ENCODE measurements around the gene TMEM72. TPM values are rescaled to one million over a fixed set of nuclear protein-coding genes. Genes with fewer than 3 reads are reported as not detected.

The TMEM72 gene
- total RNA-seq, 3 donors from 2014 or later, result not detected

DNA sequence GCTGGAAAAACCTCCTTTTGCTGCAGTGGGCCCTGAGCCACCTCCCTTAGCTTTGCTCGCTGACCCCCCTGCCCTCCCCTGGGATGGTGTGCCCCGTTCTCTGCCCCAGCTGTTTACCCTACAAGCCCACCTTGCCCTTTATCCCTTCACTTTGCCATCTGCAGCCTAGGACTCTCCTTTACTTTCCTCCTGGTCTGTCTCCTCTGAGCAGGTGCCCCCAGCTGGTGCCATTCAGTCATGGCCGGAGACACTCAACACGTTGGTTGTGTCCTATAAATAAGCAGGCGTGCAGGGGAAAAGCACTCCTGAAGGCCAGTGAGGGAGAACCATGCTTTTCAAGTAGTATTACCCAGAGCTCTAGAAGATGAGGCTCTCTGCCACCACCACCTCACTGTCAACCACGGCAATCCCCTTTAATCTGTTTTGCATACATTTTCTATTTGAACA lies 54.5 kb downstream of the TMEM72 start:
- Mint-ChIP-seq H3K4me1 (ENCODE audit: low read depth) (peaks cover 34% of the 10 kb centered on the region), H3K27me3 (ENCODE audit: low read depth) (no peaks in the 10 kb centered on the region), H3K4me3 (no peak overlapping the region), H3K36me3 (ENCODE audit: insufficient read depth) (no peaks in the 10 kb centered on the region), H3K9me3 (no peaks in the 10 kb centered on the region)
- ATAC-seq (no peak), DNase-seq (no peak)

- H3K4me1 Mint-ChIP-seq (ENCODE audit: low read depth), result peaks cover 31% of the 10 kb centered on the region
- no peaks in the 10 kb centered on the region for H3K36me3 Mint-ChIP-seq (ENCODE audit: insufficient read depth)
- ATAC-seq, result no peak
- H3K9me3 Mint-ChIP-seq, result no peaks in the 10 kb centered on the region
- DNase-seq, result no peak
- no peak overlapping the region for H3K4me3 Mint-ChIP-seq
- H3K27me3 Mint-ChIP-seq (ENCODE audit: low read depth), result no peaks in the 10 kb centered on the region
Observed at GRCh38 chr10:44966129-44966815, 55.1 kb downstream of the TMEM72 start.

DNA sequence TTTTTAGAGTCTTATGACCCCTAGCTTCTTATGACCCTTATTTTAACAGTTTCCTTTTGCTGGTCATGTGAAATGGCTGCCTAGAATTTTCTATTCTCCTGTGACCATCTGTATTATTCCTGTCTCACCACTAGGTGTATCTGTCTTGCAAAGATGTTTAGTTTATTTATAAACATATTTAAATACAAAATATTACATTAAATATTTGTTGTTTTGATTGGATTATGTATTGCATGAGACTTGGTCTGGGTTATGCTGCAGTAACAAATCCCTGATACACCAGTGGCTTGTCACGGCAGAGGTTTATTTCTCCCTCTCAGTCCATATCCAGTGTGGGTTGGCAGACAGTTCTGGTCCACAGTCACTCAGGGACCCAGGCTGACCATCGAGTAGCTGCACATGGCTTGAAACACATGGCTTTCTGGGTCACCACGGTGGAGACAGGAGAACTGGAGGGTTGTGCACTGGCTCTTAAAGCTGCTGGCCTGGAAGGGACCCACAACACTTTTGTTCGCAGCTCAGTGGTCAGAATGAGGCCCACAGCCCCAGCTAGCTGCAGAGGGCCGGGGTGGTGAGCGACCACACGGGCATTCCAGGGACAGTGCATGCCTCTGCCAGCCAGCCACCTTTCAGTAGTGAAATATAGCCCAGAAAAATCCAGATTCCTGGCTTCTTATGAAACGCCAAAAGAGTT lies 55.8 kb downstream of the TMEM72 start:
- Mint-ChIP-seq H3K4me1 (ENCODE audit: low read depth) (peaks cover 31% of the 10 kb centered on the region), H3K4me3 (no peak overlapping the region), H3K36me3 (ENCODE audit: insufficient read depth) (no peaks in the 10 kb centered on the region), H3K9me3 (no peaks in the 10 kb centered on the region), H3K27me3 (ENCODE audit: low read depth) (no peaks in the 10 kb centered on the region)
- no peak for ATAC-seq
- no peak for DNase-seq

DNA sequence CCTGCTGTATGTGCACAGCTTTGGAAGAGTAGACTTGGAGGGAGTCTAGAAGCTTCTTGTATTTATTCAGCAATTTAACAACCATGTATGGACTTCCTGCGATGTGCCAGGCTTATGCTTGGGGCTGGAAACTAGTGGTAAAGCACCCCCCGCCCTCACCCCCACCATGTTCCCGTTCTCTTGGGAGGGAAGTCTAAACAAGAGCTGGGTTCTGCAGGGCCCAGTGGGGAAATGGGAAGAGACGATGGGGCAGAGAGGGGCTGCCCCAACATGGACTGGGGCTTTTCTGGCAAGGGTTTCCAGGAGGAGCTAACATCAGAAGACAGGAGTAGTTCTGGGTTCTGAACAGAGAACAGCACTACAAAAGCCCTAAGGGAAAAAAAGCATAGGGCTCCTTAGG lies 56.5 kb downstream of the TMEM72 start:
- no peaks in the 10 kb centered on the region for H3K9me3 Mint-ChIP-seq
- DNase-seq (no peak), ATAC-seq (no peak)
- H3K4me1 Mint-ChIP-seq (ENCODE audit: low read depth), result peaks cover 31% of the 10 kb centered on the region
- no peaks in the 10 kb centered on the region for H3K36me3 Mint-ChIP-seq (ENCODE audit: insufficient read depth)
- no peak overlapping the region for H3K4me3 Mint-ChIP-seq
- H3K27me3 Mint-ChIP-seq (ENCODE audit: low read depth), result no peaks in the 10 kb centered on the region

GRCh38 chr10:44968091-44968490 lies 57.0 kb downstream of the TMEM72 start:
- Mint-ChIP-seq H3K4me1 (ENCODE audit: low read depth) (peaks cover 31% of the 10 kb centered on the region), H3K9me3 (no peaks in the 10 kb centered on the region), H3K4me3 (no peak overlapping the region), H3K27me3 (ENCODE audit: low read depth) (no peaks in the 10 kb centered on the region), H3K36me3 (ENCODE audit: insufficient read depth) (no peaks in the 10 kb centered on the region)
- no peak for ATAC-seq
- DNase-seq, result no peak

GRCh38 chr10:44968500-44969400 lies 57.6 kb downstream of the TMEM72 start:
- Mint-ChIP-seq H3K36me3 (ENCODE audit: insufficient read depth) (no peaks in the 10 kb centered on the region), H3K27me3 (ENCODE audit: low read depth) (no peaks in the 10 kb centered on the region), H3K9me3 (no peaks in the 10 kb centered on the region), H3K4me3 (no peak overlapping the region), H3K4me1 (ENCODE audit: low read depth) (peaks cover 35% of the 10 kb centered on the region)
- DNase-seq (no peak), ATAC-seq (no peak)

GRCh38 chr10:44969854-44970253 lies 58.7 kb downstream of the TMEM72 start:
- Mint-ChIP-seq H3K4me3 (no peak overlapping the region), H3K27me3 (ENCODE audit: low read depth) (no peaks in the 10 kb centered on the region), H3K9me3 (no peaks in the 10 kb centered on the region), H3K4me1 (ENCODE audit: low read depth) (peaks cover 42% of the 10 kb centered on the region), H3K36me3 (ENCODE audit: insufficient read depth) (no peaks in the 10 kb centered on the region)
- DNase-seq (no peak), ATAC-seq (no peak)

GRCh38 chr10:44970812-44971395 lies 59.8 kb downstream of the TMEM72 start:
- Mint-ChIP-seq H3K9me3 (no peaks in the 10 kb centered on the region), H3K27me3 (ENCODE audit: low read depth) (no peaks in the 10 kb centered on the region), H3K4me3 (no peak overlapping the region), H3K4me1 (ENCODE audit: low read depth) (peaks cover 41% of the 10 kb centered on the region), H3K36me3 (ENCODE audit: insufficient read depth) (no peaks in the 10 kb centered on the region)
- no peak for ATAC-seq
- no peak for DNase-seq

- no peaks in the 10 kb centered on the region for H3K9me3 Mint-ChIP-seq
- no peaks in the 10 kb centered on the region for H3K36me3 Mint-ChIP-seq (ENCODE audit: insufficient read depth)
- no peaks in the 10 kb centered on the region for H3K27me3 Mint-ChIP-seq (ENCODE audit: low read depth)
- no peak for ATAC-seq
- peaks cover 39% of the 10 kb centered on the region for H3K4me1 Mint-ChIP-seq (ENCODE audit: low read depth)
- no peak for DNase-seq
- H3K4me3 Mint-ChIP-seq, result no peak overlapping the region
Observed at GRCh38 chr10:44971434-44971833, 60.3 kb downstream of the TMEM72 start.

GRCh38 chr10:44971935-44972757 lies 61.0 kb downstream of the TMEM72 start:
- ATAC-seq, result no peak
- no peaks in the 10 kb centered on the region for H3K9me3 Mint-ChIP-seq
- H3K27me3 Mint-ChIP-seq (ENCODE audit: low read depth), result no peaks in the 10 kb centered on the region
- no peaks in the 10 kb centered on the region for H3K36me3 Mint-ChIP-seq (ENCODE audit: insufficient read depth)
- H3K4me3 Mint-ChIP-seq, result no peak overlapping the region
- DNase-seq, result no peak
- H3K4me1 Mint-ChIP-seq (ENCODE audit: low read depth), result peaks cover 37% of the 10 kb centered on the region

DNA sequence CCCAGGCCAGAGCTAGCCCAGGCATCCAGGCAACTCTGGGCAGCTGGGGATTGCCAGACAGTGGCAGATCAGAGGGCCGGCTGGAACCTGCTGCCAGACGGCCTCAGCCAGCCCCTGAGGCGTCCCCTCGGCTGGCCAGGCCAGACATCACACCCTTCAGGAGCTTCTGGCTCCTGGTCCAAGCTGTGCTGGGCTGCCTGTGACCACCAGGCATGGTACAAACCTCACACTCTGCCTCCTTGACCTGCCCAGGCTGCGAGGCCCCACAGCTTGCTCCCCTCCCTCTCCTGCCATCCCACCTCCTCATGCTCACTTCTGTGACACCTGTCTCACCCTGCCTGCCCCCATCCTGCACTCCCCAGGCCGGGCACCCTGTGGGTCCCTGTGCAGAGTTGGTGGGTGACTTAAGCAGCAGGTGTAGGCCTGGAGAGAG lies 61.8 kb downstream of the TMEM72 start:
- no peak overlapping the region for H3K4me3 Mint-ChIP-seq
- H3K9me3 Mint-ChIP-seq, result no peaks in the 10 kb centered on the region
- peaks cover 31% of the 10 kb centered on the region for H3K4me1 Mint-ChIP-seq (ENCODE audit: low read depth)
- H3K27me3 Mint-ChIP-seq (ENCODE audit: low read depth), result no peaks in the 10 kb centered on the region
- DNase-seq, result no peak
- no peak for ATAC-seq
- no peaks in the 10 kb centered on the region for H3K36me3 Mint-ChIP-seq (ENCODE audit: insufficient read depth)

GRCh38 chr10:44973323-44974081 lies 62.4 kb downstream of the TMEM72 start:
- peak overlapping the region; percentile 71 for H3K4me3 Mint-ChIP-seq
- no peak for ATAC-seq
- no peaks in the 10 kb centered on the region for H3K36me3 Mint-ChIP-seq (ENCODE audit: insufficient read depth)
- H3K9me3 Mint-ChIP-seq, result no peaks in the 10 kb centered on the region
- no peak for DNase-seq
- H3K27me3 Mint-ChIP-seq (ENCODE audit: low read depth), result no peaks in the 10 kb centered on the region
- peaks cover 26% of the 10 kb centered on the region for H3K4me1 Mint-ChIP-seq (ENCODE audit: low read depth)

- no peaks in the 10 kb centered on the region for H3K27me3 Mint-ChIP-seq (ENCODE audit: low read depth)
- H3K4me3 Mint-ChIP-seq, result peak overlapping the region; percentile 71
- no peaks in the 10 kb centered on the region for H3K36me3 Mint-ChIP-seq (ENCODE audit: insufficient read depth)
- no peak for DNase-seq
- H3K4me1 Mint-ChIP-seq (ENCODE audit: low read depth), result peaks cover 20% of the 10 kb centered on the region
- no peaks in the 10 kb centered on the region for H3K9me3 Mint-ChIP-seq
- ATAC-seq, result peak in 1 of 2 donors; percentile 2
Observed at GRCh38 chr10:44974082-44974627, 63.0 kb downstream of the TMEM72 start.

All from activated T-cell treated with anti-CD3 and anti-CD28 coated beads, Interleukin-2, amount 50 U/mL, for 4 hours (primary cell).